BJ (cell line): ENCODE measurements around the gene PLSCR1. TPM values are rescaled to one million over a fixed set of nuclear protein-coding genes. Genes with fewer than 3 reads are reported as not detected.

ENCODE experiments used
- CTCF ChIA-PET: fragments of 350-600 bp; formaldehyde crosslinking; extraction: SDS; loops from one replicate; lab custom pipeline; 2021; ENCODE audit warnings: antibody characterized with exemption, inconsistent platforms; lab: Yijun Ruan, JAX
- POLR2A ChIA-PET: fragments of 300-600 bp; sonication (Branson Sonifier 250); formaldehyde crosslinking; extraction: SDS; loops from one replicate; lab custom pipeline; 2021; ENCODE audit warnings: antibody characterized with exemption; lab: Charles Lee
- DNase-seq: peaks from one replicate; pipeline ENCODE4 v3.0.0-alpha.2; 2011; ENCODE audit warnings: low read depth
- H3K27me3 ChIP-seq: 2 replicates; pipeline ENCODE4 v1.6.0; 2011; ENCODE audit warnings: low read length; ENCODE audit not compliant: control insufficient read depth, insufficient read depth
- H3K36me3 ChIP-seq: 2 replicates; pipeline ENCODE4 v1.5.1; 2011; ENCODE audit warnings: low read length; ENCODE audit not compliant: control insufficient read depth, insufficient read depth
- H3K4me3 ChIP-seq: 2 replicates; pipeline ENCODE4 v1.5.1; 2011; ENCODE audit warnings: low read depth, mild to moderate bottlenecking, control low read depth, low read length
- polyA minus RNA-seq: library from RNA; depleted of rRNA, polyadenylated mRNA; stranded (reverse); fragments of >200 nt; gene quantifications from 2 replicates; pipeline ENCODE4 v1.2.3, GENCODE V29; 2011; rRNA and poly(A)+ RNA removed
- polyA plus RNA-seq: library from polyadenylated mRNA; depleted of rRNA; stranded (reverse); fragments of >200 nt; gene quantifications from 2 replicates; pipeline ENCODE4 v1.2.3, GENCODE V29; 2011; rRNA removed
- TF ChIP-seq, protein P1 (sequence below): IDR thresholded peaks from 2 replicates; pipeline ENCODE4 v1.5.1; 2011; ENCODE audit warnings: low read depth, mild to moderate bottlenecking, control low read depth, inconsistent platforms, low read length, moderate library complexity; ENCODE audit not compliant: insufficient read depth

PLSCR1 gene, protein sequence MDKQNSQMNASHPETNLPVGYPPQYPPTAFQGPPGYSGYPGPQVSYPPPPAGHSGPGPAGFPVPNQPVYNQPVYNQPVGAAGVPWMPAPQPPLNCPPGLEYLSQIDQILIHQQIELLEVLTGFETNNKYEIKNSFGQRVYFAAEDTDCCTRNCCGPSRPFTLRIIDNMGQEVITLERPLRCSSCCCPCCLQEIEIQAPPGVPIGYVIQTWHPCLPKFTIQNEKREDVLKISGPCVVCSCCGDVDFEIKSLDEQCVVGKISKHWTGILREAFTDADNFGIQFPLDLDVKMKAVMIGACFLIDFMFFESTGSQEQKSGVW
- polyA plus RNA-seq (22.5 and 26.3 TPM in 2 replicates), polyA minus RNA-seq (14.0 and 17.7 TPM in 2 replicates)

DNA sequence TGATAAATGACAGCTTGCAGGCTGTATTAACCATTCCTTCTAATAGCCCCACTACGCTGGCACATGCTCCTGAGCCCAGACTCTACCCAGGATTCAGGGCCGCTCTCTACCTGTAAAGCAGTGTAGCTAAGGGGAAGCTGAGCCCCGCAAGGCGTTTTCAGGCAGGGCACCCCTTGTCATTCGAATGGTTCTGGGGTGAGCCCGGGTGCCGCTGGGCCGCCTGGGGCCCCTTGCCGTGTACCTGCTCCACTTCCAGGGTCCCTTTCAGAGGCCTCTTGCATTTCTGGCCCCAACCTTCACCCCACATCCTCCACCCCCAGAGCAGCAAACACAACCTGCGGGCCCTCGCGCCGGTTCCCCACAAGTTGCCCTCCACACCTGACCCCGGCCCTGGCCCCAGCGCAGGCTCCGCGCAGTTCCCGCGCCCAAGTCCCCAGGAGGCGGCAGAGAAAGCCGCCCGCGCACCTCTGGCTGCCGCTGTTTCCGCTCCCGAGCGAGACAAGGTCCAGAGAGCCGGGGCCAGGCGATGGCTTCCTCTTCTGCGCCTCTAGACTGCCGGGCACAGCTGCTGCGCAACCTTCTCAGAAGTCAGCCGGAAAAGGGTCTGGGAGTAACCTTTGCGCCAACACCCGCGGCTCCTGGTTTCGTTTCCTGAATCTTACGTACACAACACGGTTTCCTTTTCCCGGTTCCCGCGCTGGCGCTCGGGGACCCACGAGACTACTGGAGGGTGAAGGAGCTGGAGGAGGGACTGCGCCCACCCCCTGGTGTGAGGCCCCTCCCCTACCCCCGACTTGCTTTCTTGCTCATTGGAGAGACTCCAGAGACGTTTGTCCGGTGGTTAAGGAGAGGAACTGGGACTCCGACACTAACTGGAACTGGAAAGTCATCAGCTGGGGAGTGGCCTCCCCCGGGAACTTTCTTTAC is at the start of gene PLSCR1:
TSS of gene PLSCR1 (minus strand) at position 606 of the 927 bp plus-strand sequence. CDS start 8,055 bp downstream, outside the sequence.
- POLR2A ChIA-PET: no interaction called here

DNA sequence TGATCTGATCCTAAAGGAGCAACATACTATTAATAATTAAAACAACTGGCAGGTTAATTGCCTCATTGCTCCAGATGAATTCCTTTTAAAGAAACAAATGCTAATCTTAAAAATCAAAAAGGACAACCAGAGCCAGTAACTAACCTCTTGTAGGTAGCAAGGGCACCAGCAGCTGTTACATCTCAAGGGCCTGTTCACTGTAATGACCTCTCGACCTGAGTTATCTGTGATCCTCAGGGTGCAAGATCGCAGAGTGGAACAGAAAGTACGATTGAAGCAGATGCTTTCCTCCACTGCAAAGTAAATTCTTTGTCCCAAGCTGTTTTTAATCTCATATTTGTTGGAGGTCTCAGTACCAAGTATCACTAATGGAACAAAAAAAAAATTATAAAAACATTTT is 49.4 kb upstream of the PLSCR1 start:
- CTCF ChIA-PET: interaction anchor here (1.0 to 1.7 kb wide), 6 partner anchors 12 to 391 kb away, joined by 3 to 8 read pairs (median 4); no protein-coding TSS in a partner anchor
- Histone ChIP-seq H3K4me3 (no peak overlapping the region), H3K36me3 (no peaks in the 10 kb centered on the region), H3K27me3 (no peaks in the 10 kb centered on the region)
- POLR2A ChIA-PET: no interaction called here
- TF ChIP-seq, protein P1, sequence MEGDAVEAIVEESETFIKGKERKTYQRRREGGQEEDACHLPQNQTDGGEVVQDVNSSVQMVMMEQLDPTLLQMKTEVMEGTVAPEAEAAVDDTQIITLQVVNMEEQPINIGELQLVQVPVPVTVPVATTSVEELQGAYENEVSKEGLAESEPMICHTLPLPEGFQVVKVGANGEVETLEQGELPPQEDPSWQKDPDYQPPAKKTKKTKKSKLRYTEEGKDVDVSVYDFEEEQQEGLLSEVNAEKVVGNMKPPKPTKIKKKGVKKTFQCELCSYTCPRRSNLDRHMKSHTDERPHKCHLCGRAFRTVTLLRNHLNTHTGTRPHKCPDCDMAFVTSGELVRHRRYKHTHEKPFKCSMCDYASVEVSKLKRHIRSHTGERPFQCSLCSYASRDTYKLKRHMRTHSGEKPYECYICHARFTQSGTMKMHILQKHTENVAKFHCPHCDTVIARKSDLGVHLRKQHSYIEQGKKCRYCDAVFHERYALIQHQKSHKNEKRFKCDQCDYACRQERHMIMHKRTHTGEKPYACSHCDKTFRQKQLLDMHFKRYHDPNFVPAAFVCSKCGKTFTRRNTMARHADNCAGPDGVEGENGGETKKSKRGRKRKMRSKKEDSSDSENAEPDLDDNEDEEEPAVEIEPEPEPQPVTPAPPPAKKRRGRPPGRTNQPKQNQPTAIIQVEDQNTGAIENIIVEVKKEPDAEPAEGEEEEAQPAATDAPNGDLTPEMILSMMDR: no peak
- DNase-seq: no peak

More for the DNA sequence above, at the start of gene PLSCR1:
- no peaks in the 10 kb centered on the region for H3K36me3 ChIP-seq
- no peaks in the 10 kb centered on the region for H3K27me3 ChIP-seq
- H3K4me3 ChIP-seq: peak within 1 kb of the TSS; percentile 79
- peak; percentile 77 for DNase-seq
- TF ChIP-seq, protein P1: no peak
- CTCF ChIA-PET: interaction anchor here (0.6 to 2.8 kb wide), 4 partner anchors 10 to 210 kb away, joined by 3 to 7 read pairs (median 4); no protein-coding TSS in a partner anchor

DNA sequence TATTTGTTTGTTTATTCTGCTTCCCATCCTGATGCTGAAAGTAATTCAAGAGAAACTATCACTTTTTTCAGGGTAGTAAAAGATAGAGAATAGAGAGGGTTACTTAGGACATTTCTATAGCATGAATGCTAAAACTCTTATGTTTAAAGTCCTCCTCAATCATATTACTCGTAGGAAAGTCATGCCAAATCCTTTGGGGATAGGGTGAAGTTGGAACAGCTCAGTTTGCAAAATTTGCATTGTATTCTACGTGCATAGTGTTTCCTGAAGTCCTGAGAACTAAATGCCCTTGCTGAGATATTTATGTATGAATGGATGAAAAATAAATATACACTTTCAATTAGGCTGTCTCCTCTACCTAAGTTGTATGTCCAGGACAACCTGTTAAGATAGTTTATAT is 46.1 kb upstream of the PLSCR1 start:
- DNase-seq: no peak
- CTCF ChIA-PET: interaction anchor here (0.5 to 3.0 kb wide), 6 partner anchors 8 to 1350 kb away, joined by 3 to 11 read pairs (median 4); no protein-coding TSS in a partner anchor

DNA sequence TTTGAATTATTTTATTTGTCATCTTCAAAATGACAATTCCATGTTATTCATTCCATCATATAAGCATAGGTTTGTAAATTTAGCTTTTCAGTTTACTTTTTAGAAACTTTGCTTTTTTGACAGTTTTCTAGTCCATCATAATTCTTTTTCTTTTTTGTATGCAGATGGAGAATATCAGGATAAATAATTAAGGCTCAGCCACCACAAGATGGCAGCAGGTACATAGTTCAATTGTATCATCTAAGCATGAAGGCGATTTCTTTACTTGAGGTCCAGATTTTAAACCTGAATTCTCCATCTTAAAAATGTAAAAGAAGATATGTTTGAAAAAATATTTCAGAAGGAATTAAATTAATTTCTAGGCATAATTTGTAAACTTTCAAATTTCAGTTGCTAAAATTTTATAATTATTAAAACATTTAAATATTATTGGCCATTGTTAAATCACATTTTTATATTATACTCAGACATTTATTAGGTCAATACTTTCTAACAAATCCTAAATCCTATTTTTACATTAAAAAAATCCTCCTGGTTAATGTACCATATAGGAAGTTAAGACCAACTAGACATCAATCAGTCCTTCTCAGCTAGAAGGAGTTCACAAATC is 45.6 kb upstream of the PLSCR1 start:
- DNase-seq: no peak
- H3K36me3 ChIP-seq: no peaks in the 10 kb centered on the region
- ChIA-PET CTCF (interaction anchor here (0.5 to 3.0 kb wide), 6 partner anchors 9 to 1350 kb away, joined by 3 to 11 read pairs (median 4); no protein-coding TSS in a partner anchor), POLR2A (no interaction called here)
- no peak overlapping the region for H3K4me3 ChIP-seq
- TF ChIP-seq, protein P1: peak; percentile 56
- no peaks in the 10 kb centered on the region for H3K27me3 ChIP-seq

More for the DNA sequence above, 46.1 kb upstream of the PLSCR1 start:
- TF ChIP-seq, protein P1: no peak
- Histone ChIP-seq H3K4me3 (no peak overlapping the region), H3K27me3 (no peaks in the 10 kb centered on the region), H3K36me3 (no peaks in the 10 kb centered on the region)
- POLR2A ChIA-PET: interaction anchor here (0.7 kb wide), 1 partner anchor 18 kb away, joined by 11 read pairs; no protein-coding TSS in a partner anchor
